Nephron (organoid): ENCODE results near the gene SERPINA1.

Experiments used
- H3K27ac Mint-ChIP-seq, 3 experiments: 2 replicates each; pipeline ENCODE4 v1.8.0; 2020; ENCODE audit warnings: mixed read lengths in 3 of 3, mild to moderate bottlenecking in 2 of 3, moderate library complexity in 1 of 3
- H3K27me3 Mint-ChIP-seq: 2 replicates; pipeline ENCODE4 v1.8.0; 2021; ENCODE audit warnings: low read depth, mild to moderate bottlenecking, moderate library complexity, mixed read lengths
- H3K36me3 Mint-ChIP-seq: 2 replicates; pipeline ENCODE4 v1.8.0; 2020; ENCODE audit warnings: low read depth, mixed read lengths
- H3K4me1 Mint-ChIP-seq: 2 replicates; pipeline ENCODE4 v1.8.0; 2020; ENCODE audit warnings: mixed read lengths
- H3K4me3 Mint-ChIP-seq, 3 experiments: 2 replicates each; pipeline ENCODE4 v1.8.0; 2020; ENCODE audit warnings: mild to moderate bottlenecking in 3 of 3, mixed read lengths in 3 of 3, moderate library complexity in 2 of 3
- H3K9me3 Mint-ChIP-seq: 2 replicates; pipeline ENCODE4 v1.8.0; 2020; ENCODE audit warnings: mixed read lengths
- CTCF ChIP-seq, 3 experiments: fragments of 200-600 bp; sonication (generic); IDR thresholded peaks; one replicate each; pipeline ENCODE4 v1.5.0; 2021; ENCODE audit warnings: antibody characterized with exemption in 3 of 3; ENCODE audit not compliant: unreplicated experiment in 3 of 3

Gene SERPINA1

GRCh38 chr14:94384342-94384741 lies 4.1 kb downstream of the SERPINA1 start:
- Mint-ChIP-seq H3K4me1 (no peaks in the 10 kb centered on the region), H3K4me3 (no peak overlapping the region), H3K27ac (peak overlapping the region in 1 of 3 experiments; percentile 81), H3K9me3 (no peaks in the 10 kb centered on the region), H3K36me3 (no peaks in the 10 kb centered on the region), H3K27me3 (peaks cover 31% of the 10 kb centered on the region)
- no peak for TF ChIP-seq CTCF (IDR thresholded peaks at IDR 0.05; ENCODE audit: unreplicated experiment in 3 of 3)

- Mint-ChIP-seq H3K36me3 (no peaks in the 10 kb centered on the region), H3K27me3 (peaks cover 30% of the 10 kb centered on the region), H3K9me3 (no peaks in the 10 kb centered on the region), H3K27ac (no peak overlapping the region), H3K4me3 (no peak overlapping the region), H3K4me1 (no peaks in the 10 kb centered on the region)
- TF ChIP-seq CTCF (IDR thresholded peaks at IDR 0.05; ENCODE audit: unreplicated experiment in 3 of 3): no peak
These were observed 4.6 kb downstream of the SERPINA1 start for GRCh38 chr14:94383777-94384176.

DNA sequence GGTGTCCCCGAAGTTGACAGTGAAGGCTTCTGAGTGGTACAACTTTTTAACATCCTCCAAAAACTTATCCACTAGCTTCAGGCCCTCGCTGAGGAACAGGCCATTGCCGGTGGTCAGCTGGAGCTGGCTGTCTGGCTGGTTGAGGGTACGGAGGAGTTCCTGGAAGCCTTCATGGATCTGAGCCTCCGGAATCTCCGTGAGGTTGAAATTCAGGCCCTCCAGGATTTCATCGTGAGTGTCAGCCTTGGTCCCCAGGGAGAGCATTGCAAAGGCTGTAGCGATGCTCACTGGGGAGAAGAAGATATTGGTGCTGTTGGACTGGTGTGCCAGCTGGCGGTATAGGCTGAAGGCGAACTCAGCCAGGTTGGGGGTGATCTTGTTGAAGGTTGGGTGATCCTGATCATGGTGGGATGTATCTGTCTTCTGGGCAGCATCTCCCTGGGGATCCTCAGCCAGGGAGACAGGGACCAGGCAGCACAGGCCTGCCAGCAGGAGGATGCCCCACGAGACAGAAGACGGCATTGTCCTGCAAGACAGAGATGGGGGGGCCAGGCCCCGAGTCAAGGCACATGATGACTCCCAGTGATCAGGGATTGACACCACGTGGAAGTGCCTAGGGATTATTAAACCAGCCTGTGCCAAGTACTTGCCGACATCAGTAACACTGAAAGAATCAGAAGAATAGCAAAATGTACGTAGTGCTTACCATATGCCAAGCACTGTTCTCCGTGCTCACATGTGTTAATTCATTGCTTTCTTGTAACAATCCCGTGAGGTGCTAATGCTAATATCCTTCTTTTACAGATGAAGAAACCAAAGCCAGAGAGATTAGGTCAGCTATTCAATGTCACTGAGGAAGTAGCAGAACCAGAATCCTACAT lies 5.4 kb downstream of the SERPINA1 start:
- H3K4me1 Mint-ChIP-seq: no peaks in the 10 kb centered on the region
- H3K27me3 Mint-ChIP-seq: peaks cover 24% of the 10 kb centered on the region
- H3K9me3 Mint-ChIP-seq: no peaks in the 10 kb centered on the region
- no peaks in the 10 kb centered on the region for H3K36me3 Mint-ChIP-seq
- H3K4me3 Mint-ChIP-seq: no peak overlapping the region
- no peak for TF ChIP-seq CTCF (IDR thresholded peaks at IDR 0.05; ENCODE audit: unreplicated experiment in 3 of 3)
- no peak overlapping the region for H3K27ac Mint-ChIP-seq

DNA sequence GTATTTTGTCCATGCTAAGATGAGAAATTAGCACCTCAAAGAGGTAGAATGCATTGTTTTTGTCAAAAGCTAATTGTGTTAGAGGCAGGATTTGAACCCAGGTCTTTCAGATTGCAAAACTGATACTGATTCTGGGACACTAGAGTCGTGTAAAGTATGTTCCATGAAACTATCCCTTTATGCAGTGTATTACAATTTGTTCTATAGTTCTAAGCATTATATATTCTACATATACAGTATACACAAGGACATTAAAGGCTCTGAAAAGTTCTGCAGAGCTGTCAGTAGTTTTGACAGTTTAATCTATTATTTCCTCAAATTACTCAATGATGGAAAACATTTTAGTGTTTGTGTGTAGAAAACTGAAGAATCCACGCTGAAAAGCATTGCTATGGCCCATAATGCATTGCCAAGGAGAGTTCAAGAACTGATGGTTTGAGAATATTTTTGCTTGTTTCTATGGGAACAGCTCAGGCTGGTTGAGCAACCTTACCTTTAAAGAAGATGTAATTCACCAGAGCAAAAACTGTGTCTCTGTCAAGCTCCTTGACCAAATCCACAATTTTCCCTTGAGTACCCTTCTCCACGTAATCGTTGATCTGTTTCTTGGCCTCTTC lies 6.2 kb downstream of the SERPINA1 start:
- Mint-ChIP-seq H3K27ac (no peak overlapping the region), H3K4me3 (no peak overlapping the region), H3K9me3 (no peaks in the 10 kb centered on the region), H3K36me3 (no peaks in the 10 kb centered on the region), H3K4me1 (no peaks in the 10 kb centered on the region), H3K27me3 (peaks cover 29% of the 10 kb centered on the region)
- no peak for TF ChIP-seq CTCF (IDR thresholded peaks at IDR 0.05; ENCODE audit: unreplicated experiment in 3 of 3)

- no peaks in the 10 kb centered on the region for H3K36me3 Mint-ChIP-seq
- no peak for TF ChIP-seq CTCF (IDR thresholded peaks at IDR 0.05; ENCODE audit: unreplicated experiment in 3 of 3)
- H3K27ac Mint-ChIP-seq: no peak overlapping the region
- peaks cover 28% of the 10 kb centered on the region for H3K27me3 Mint-ChIP-seq
- no peak overlapping the region for H3K4me3 Mint-ChIP-seq
- H3K4me1 Mint-ChIP-seq: no peaks in the 10 kb centered on the region
- no peaks in the 10 kb centered on the region for H3K9me3 Mint-ChIP-seq
These were observed 7.0 kb downstream of the SERPINA1 start for GRCh38 chr14:94381149-94382030.
